IMR-90 (cell line): ENCODE measurements around the gene SETDB1. TPM values are rescaled to one million over a fixed set of nuclear protein-coding genes. Genes with fewer than 3 reads are reported as not detected.

Experiments used
- ATAC-seq: fragments of 200-7000 bp; cut with Tn5 transposase; 2 replicates; pipeline ENCODE4 v1.9.1; 2020; ENCODE audit warnings: low read depth, mild to moderate bottlenecking, moderate library complexity
- BruUV-seq: library from RNA; stranded (reverse); fragments of 400-500 nt; replicated peaks from 2 replicates; lab custom pipeline; 2021; lab: Mats Ljungman, UMichigan
- CTCF ChIA-PET: fragments of 300-600 bp; formaldehyde crosslinking; extraction: SDS; loops from one replicate; lab custom pipeline; 2021; ENCODE audit warnings: antibody characterized with exemption; lab: Yijun Ruan, JAX
- POLR2A ChIA-PET: fragments of 300-600 bp; sonication (Branson Sonifier 250); formaldehyde crosslinking; loops from one replicate; lab custom pipeline; 2022; ENCODE audit warnings: antibody characterized with exemption; ENCODE audit not compliant: unreplicated experiment; lab: Charles Lee
- DNase-seq: peaks from one replicate; pipeline ENCODE4 v3.0.0; 2013
- H2AFZ ChIP-seq: replicated peaks from 2 replicates; pipeline ENCODE3; 2013; ENCODE audit warnings: low read length, mild to moderate bottlenecking; ENCODE audit not compliant: poor library complexity
- H2AK5ac ChIP-seq: 2 replicates; pipeline ENCODE4 v1.6.1; 2013; ENCODE audit warnings: low read depth, low read length, inconsistent platforms
- H2AK9ac ChIP-seq: replicated peaks from 2 replicates; pipeline ENCODE3; 2013; ENCODE audit warnings: mild to moderate bottlenecking, low read depth, low read length, moderate library complexity; ENCODE audit not compliant: poor library complexity
- H2BK120ac ChIP-seq: 2 replicates; pipeline ENCODE4 v1.6.1; 2013; ENCODE audit warnings: low read depth, low read length, inconsistent platforms
- H2BK15ac ChIP-seq: 3 replicates; pipeline ENCODE4 v1.6.1; 2013; ENCODE audit warnings: low read depth, low read length, inconsistent platforms
- H2BK20ac ChIP-seq: 2 replicates; pipeline ENCODE4 v1.6.1; 2013; ENCODE audit warnings: low read depth, mild to moderate bottlenecking, inconsistent platforms, low read length, moderate library complexity
- H2BK5ac ChIP-seq: 2 replicates; pipeline ENCODE4 v1.6.1; 2013; ENCODE audit warnings: mild to moderate bottlenecking, low read depth, low read length, inconsistent platforms; ENCODE audit not compliant: poor library complexity, severe bottlenecking
- H3K14ac ChIP-seq: replicated peaks from 2 replicates; pipeline ENCODE4 v1.6.1; 2013; ENCODE audit warnings: low read depth, low read length, inconsistent platforms
- H3K18ac ChIP-seq: 2 replicates; pipeline ENCODE4 v1.6.1; 2013; ENCODE audit warnings: low read depth, low read length, control low read depth
- H3K23ac ChIP-seq: 2 replicates; pipeline ENCODE4 v1.6.1; 2013; ENCODE audit warnings: low read depth, low read length, inconsistent platforms
- H3K27ac ChIP-seq: 2 replicates; pipeline ENCODE4 v1.5.1; 2013; ENCODE audit warnings: mild to moderate bottlenecking, control low read depth, low read length; ENCODE audit not compliant: insufficient read depth
- H3K27me3 ChIP-seq: 2 replicates; pipeline ENCODE4 v1.6.1; 2013; ENCODE audit warnings: low read length; ENCODE audit not compliant: control insufficient read depth, insufficient read depth
- H3K36me3 ChIP-seq: 2 replicates; pipeline ENCODE4 v1.6.1; 2013; ENCODE audit warnings: low read length, mixed read lengths; ENCODE audit not compliant: control insufficient read depth, insufficient read depth
- H3K4ac ChIP-seq: 2 replicates; pipeline ENCODE4 v1.6.1; 2013; ENCODE audit warnings: low read depth, low read length, inconsistent platforms
- H3K4me1 ChIP-seq: 2 replicates; pipeline ENCODE4 v1.6.1; 2013; ENCODE audit warnings: low read length, mixed read lengths; ENCODE audit not compliant: control insufficient read depth, insufficient read depth
- H3K4me2 ChIP-seq: 2 replicates; pipeline ENCODE4 v1.6.1; 2013; ENCODE audit warnings: low read depth, mild to moderate bottlenecking, control low read depth, low read length, moderate library complexity
- H3K4me3 ChIP-seq: 2 replicates; pipeline ENCODE4 v1.5.1; 2013; ENCODE audit warnings: low read depth, mild to moderate bottlenecking, control low read depth, low read length, moderate library complexity; ENCODE audit not compliant: insufficient read depth
- H3K56ac ChIP-seq: 2 replicates; pipeline ENCODE4 v1.6.1; 2013; ENCODE audit warnings: low read length, inconsistent platforms; ENCODE audit not compliant: insufficient read depth; ENCODE audit errors: extremely low read depth
- H3K79me1 ChIP-seq, 2 experiments: 2 replicates each; pipeline ENCODE4 v1.6.1; 2013; ENCODE audit warnings: low read length in 2 of 2, inconsistent platforms in 1 of 2, low read depth in 1 of 2
- H3K9ac ChIP-seq: 2 replicates; pipeline ENCODE4 v1.6.1; 2013; ENCODE audit warnings: low read depth, low read length, control low read depth
- H3K9me1 ChIP-seq: 2 replicates; pipeline ENCODE4 v1.6.1; 2013; ENCODE audit warnings: low read length, inconsistent platforms; ENCODE audit not compliant: insufficient read depth
- H3K9me3 ChIP-seq: 2 replicates; pipeline ENCODE4 v1.6.1; 2013; ENCODE audit warnings: low read length; ENCODE audit not compliant: control insufficient read depth, insufficient read depth
- H4K20me1 ChIP-seq: 2 replicates; pipeline ENCODE4 v1.6.1; 2013; ENCODE audit warnings: low read length, inconsistent platforms; ENCODE audit not compliant: insufficient read depth
- H4K5ac ChIP-seq: 2 replicates; pipeline ENCODE4 v1.6.1; 2013; ENCODE audit warnings: mild to moderate bottlenecking, low read depth, low read length, control low read depth
- H4K8ac ChIP-seq, 2 experiments: 2 replicates each; pipeline ENCODE4 v1.6.1; 2013; ENCODE audit warnings: low read depth in 2 of 2, low read length in 2 of 2, control low read depth in 1 of 2, inconsistent platforms in 1 of 2
- H4K91ac ChIP-seq: 2 replicates; pipeline ENCODE4 v1.6.1; 2013; ENCODE audit warnings: low read depth, low read length, inconsistent platforms; ENCODE audit not compliant: insufficient read depth
- BHLHE40 ChIP-seq: fragments of 150-350 bp; IDR thresholded peaks from 2 replicates; pipeline ENCODE4 v1.6.1; 2016; ENCODE audit warnings: mild to moderate bottlenecking, low read depth, low read length
- CEBPB ChIP-seq: IDR thresholded peaks from 2 replicates; pipeline ENCODE4 v1.6.1; 2012; ENCODE audit warnings: low read depth, low read length, improper control_type of control experiment
- CHD1 ChIP-seq: IDR thresholded peaks from 2 replicates; pipeline ENCODE4 v1.6.1; 2012; ENCODE audit warnings: low read depth, low read length, improper control_type of control experiment
- CTCF ChIP-seq: conservative IDR thresholded peaks from 2 replicates; pipeline ENCODE4 v1.5.1; 2012; ENCODE audit warnings: mild to moderate bottlenecking, low read depth, low read length, improper control_type of control experiment
- FOS ChIP-seq: fragments of 150-350 bp; IDR thresholded peaks from 2 replicates; pipeline ENCODE4 v1.6.1; 2016; ENCODE audit warnings: low read depth, low read length
- MAFK ChIP-seq: IDR thresholded peaks from 2 replicates; pipeline ENCODE4 v1.6.1; 2012; ENCODE audit warnings: low read depth, low read length, improper control_type of control experiment
- MAZ ChIP-seq: IDR thresholded peaks from 2 replicates; pipeline ENCODE4 v1.6.1; 2012; ENCODE audit warnings: low read depth, mild to moderate bottlenecking, low read length, improper control_type of control experiment, moderate library complexity, borderline replicate concordance
- NFE2L2 ChIP-seq: fragments of 150-350 bp; IDR thresholded peaks from 2 replicates; pipeline ENCODE4 v1.6.1; 2016; ENCODE audit warnings: low read depth, mild to moderate bottlenecking, low read length
- POLR2A ChIP-seq: IDR thresholded peaks from 2 replicates; pipeline ENCODE4 v1.6.1; 2012; ENCODE audit warnings: mild to moderate bottlenecking, low read depth, low read length
- RAD21 ChIP-seq: IDR thresholded peaks from 2 replicates; pipeline ENCODE4 v1.6.1; 2012; ENCODE audit warnings: low read length, improper control_type of control experiment
- RCOR1 ChIP-seq: IDR thresholded peaks from 2 replicates; pipeline ENCODE4 v1.6.1; 2012; ENCODE audit warnings: mild to moderate bottlenecking, low read length, improper control_type of control experiment; ENCODE audit not compliant: insufficient replicate concordance
- RFX5 ChIP-seq: IDR thresholded peaks from 2 replicates; pipeline ENCODE4 v1.8.0; 2012; ENCODE audit warnings: low read depth, mild to moderate bottlenecking, low read length, moderate library complexity
- SMC3 ChIP-seq: fragments of 150-350 bp; IDR thresholded peaks from 2 replicates; pipeline ENCODE4 v1.6.1; 2016; ENCODE audit warnings: low read depth, mild to moderate bottlenecking, antibody characterized with exemption, low read length, moderate library complexity
- USF2 ChIP-seq: fragments of 150-350 bp; IDR thresholded peaks from 2 replicates; pipeline ENCODE4 v1.6.1; 2017; ENCODE audit warnings: mild to moderate bottlenecking, antibody characterized with exemption, low read length, low read depth
- WGBS, 2 experiments: methylation state at CpG; one replicate each; pipeline versions ENCODE4 v1.1.5 to v1.1.7; 2013; ENCODE audit warnings: missing lambda C conversion rate in 2 of 2; ENCODE audit not compliant: insufficient read length in 1 of 2; ENCODE audit errors: extremely low coverage in 2 of 2; 5-methylcytosine and 5-hydroxymethylcytosine counted together
- dilution Hi-C: fragments of 300-500 bp; cut with HindIII; formaldehyde crosslinking; loops from one replicate; pipeline ENCODE4 v1.14.3; 2018; ENCODE audit warnings: low sequenced_read_pairs; ENCODE audit not compliant: unreplicated experiment
- in situ Hi-C: fragments of 300-500 bp; cut with MboI; formaldehyde crosslinking; loops from 3 replicates; pipeline ENCODE4 v1.14.3; 2019; ENCODE audit warnings: low sequenced_read_pairs, inconsistent platforms, mixed read lengths
- intact Hi-C: fragments of 100-400 bp; cut with micrococcal nuclease; formaldehyde crosslinking; loops from 2 replicates; pipeline ENCODE4 v1.10.0; 2022
- polyA plus RNA-seq, 3 experiments: library from polyadenylated mRNA; depleted of rRNA; stranded (reverse); fragments of >200 nt; gene quantifications; 2 replicates each; pipeline ENCODE4 v1.2.3, GENCODE V29; 2012; ENCODE audit warnings: low replicate concordance in 1 of 3
- total RNA-seq: library from RNA; depleted of rRNA; stranded (reverse); fragments of >200 nt; gene quantifications from 2 replicates; pipeline ENCODE4 v1.2.3, GENCODE V29; 2012

The SETDB1 gene
- total and polyA plus RNA-seq, 2 of the 4 experiments (the other 2 are of a cell fraction) = 18.7 to 22.9 TPM

- dilution Hi-C loops = no loop called here
- Histone ChIP-seq H2BK15ac (peak overlapping the region; percentile 18; the same call in 1 of the 3 replicates), H3K36me3 (peaks cover 22% of the 10 kb centered on the region), H3K9me3 (no peaks in the 10 kb centered on the region), H3K4me2 (peak overlapping the region; percentile 96), H2AK9ac (peak overlapping the region; percentile 88), H2BK20ac (peak overlapping the region; percentile 69; the same call in 1 of the 2 replicates), H3K27me3 (no peaks in the 10 kb centered on the region), H3K23ac (peak overlapping the region; percentile 97), H2AK5ac (peak overlapping the region; percentile 94), H4K8ac (peak overlapping the region in 1 of 2 experiments; percentile 65; a peak in 2 of 4 replicates), H3K56ac (peak overlapping the region; percentile 36; the same call in 1 of the 2 replicates), H3K4ac (peak overlapping the region; percentile 83), H3K9ac (peak overlapping the region; percentile 94), H2BK5ac (peak overlapping the region; percentile 74), H2AFZ (peak overlapping the region; percentile 24), H3K4me3 (peak overlapping the region; percentile 12), H3K27ac (peak overlapping the region; percentile 86), H3K4me1 (peaks cover 31% of the 10 kb centered on the region), H2BK120ac (peak overlapping the region; percentile 62), H3K79me1 (peaks cover 21 to 72% of the 10 kb centered on the region in 2 experiments), H3K18ac (peak overlapping the region; percentile 76), H3K9me1 (peaks cover 36% of the 10 kb centered on the region), H3K14ac (peak overlapping the region; percentile 82), H4K91ac (peak overlapping the region; percentile 89), H4K5ac (peak overlapping the region; percentile 40), H4K20me1 (peaks cover 67% of the 10 kb centered on the region)
- ChIA-PET POLR2A (interaction anchor here (0.7 kb wide), 1 partner anchor 565 kb away, joined by 3 read pairs; no protein-coding TSS in a partner anchor), CTCF (no interaction called here)
- DNase-seq = no peak
- in situ Hi-C loops = loop anchor here (10.0 kb wide), 1 partner anchor 63 kb away; the partner anchor contains the start of gene BNIPL
- no CpG with 5 or more reads among the region's 6 CpGs for WGBS, 2 experiments
- no TSS peak for BruUV-seq
- ATAC-seq = no peak
- intact Hi-C loops = no loop called here
- TF ChIP-seq CTCF (0 out of 2 replicates have a peak, but pooled peaks have one; percentile 22), USF2 (no peak), FOS (no peak), POLR2A (no peak), MAZ (0 out of 2 replicates have a peak, but pooled peaks have one; percentile 5), RCOR1 (no peak), CHD1 (no peak), CEBPB (no peak), MAFK (no peak), NFE2L2 (no peak), RFX5 (no peak), SMC3 (no peak), RAD21 (no peak), BHLHE40 (no peak)
These were observed 45.6 kb downstream of the SETDB1 start for GRCh38 chr1:150971583-150972416.
